CD14-positive monocyte (primary cell): Measurements from ENCODE around the gene MAMDC2. TPM values are rescaled to one million over a fixed set of nuclear protein-coding genes. Genes with fewer than 3 reads are reported as not detected.

Experiments
- DNase-seq, 3 donors: peaks; one replicate each; pipeline ENCODE4 v3.0.0-alpha.2; 2011 to 2022
- H2AFZ ChIP-seq: 2 replicates; pipeline ENCODE4 v1.6.0; 2012; ENCODE audit warnings: mild to moderate bottlenecking, low read depth, low read length, inconsistent platforms; ENCODE audit not compliant: insufficient read depth, poor library complexity, severe bottlenecking
- H3K27ac ChIP-seq, 2 donors: 1 replicate in 1 of 2; 2 replicates in 1 of 2; pipeline ENCODE4 v1.5.1; 2012 to 2013; ENCODE audit warnings: low read length in 2 of 2, control low read depth in 1 of 2, inconsistent platforms in 1 of 2, low read depth in 1 of 2, mild to moderate bottlenecking in 1 of 2
- H3K27me3 ChIP-seq, 2 donors: one replicate each; pipeline versions ENCODE4 v1.6.0 to v1.6.1; 2011 to 2013; ENCODE audit warnings: low read length in 2 of 2; ENCODE audit not compliant: control insufficient read depth in 2 of 2, insufficient read depth in 2 of 2
- H3K36me3 ChIP-seq, 2 donors: replicated peaks in 1 of 2; 1 replicate in 1 of 2; 2 replicates in 1 of 2; pipeline versions ENCODE4 v1.5.1 to v1.6.1; 2012 to 2013; ENCODE audit warnings: low read length in 2 of 2, control low read depth in 1 of 2, inconsistent platforms in 1 of 2, mild to moderate bottlenecking in 1 of 2; ENCODE audit not compliant: insufficient read depth in 2 of 2, control insufficient read depth in 1 of 2
- H3K4me1 ChIP-seq, 2 donors: 1 replicate in 1 of 2; 2 replicates in 1 of 2; pipeline versions ENCODE4 v1.5.1 to v1.6.1; 2012 to 2013; ENCODE audit warnings: low read length in 2 of 2, control low read depth in 1 of 2, inconsistent platforms in 1 of 2, mild to moderate bottlenecking in 1 of 2, moderate library complexity in 1 of 2; ENCODE audit not compliant: insufficient read depth in 2 of 2, control insufficient read depth in 1 of 2
- H3K4me2 ChIP-seq: replicated peaks from 2 replicates; pipeline ENCODE3; 2012; ENCODE audit warnings: low read length, moderate library complexity, mild to moderate bottlenecking; ENCODE audit not compliant: poor library complexity, severe bottlenecking; ENCODE audit errors: extremely low read depth
- H3K4me3 ChIP-seq, 3 experiments: fragments of 200-600 bp in 1 of 3; sonication (generic) in 1 of 3; replicated peaks in 1 of 3; 1 replicate in 2 of 3; 2 replicates in 1 of 3; pipeline ENCODE4 v1.5.1; 2011 to 2013; ENCODE audit warnings: low read length in 3 of 3, mild to moderate bottlenecking in 3 of 3, control low read depth in 2 of 3, low read depth in 2 of 3, inconsistent platforms in 1 of 3, moderate library complexity in 1 of 3
- H3K79me2 ChIP-seq: 2 replicates; pipeline ENCODE4 v1.6.0; 2012; ENCODE audit warnings: mild to moderate bottlenecking, control low read depth, inconsistent platforms, low read length, moderate library complexity; ENCODE audit not compliant: insufficient read depth
- H3K9ac ChIP-seq: 2 replicates; pipeline ENCODE4 v1.6.0; 2017; ENCODE audit warnings: low read length, mild to moderate bottlenecking; ENCODE audit not compliant: insufficient read depth, poor library complexity, severe bottlenecking
- H3K9me3 ChIP-seq, 2 donors: replicated peaks in 1 of 2; 1 replicate in 1 of 2; 2 replicates in 1 of 2; pipeline versions ENCODE4 v1.5.1 to v1.6.1; 2012 to 2013; ENCODE audit warnings: low read length in 2 of 2, control low read depth in 1 of 2; ENCODE audit not compliant: control insufficient read depth in 1 of 2, insufficient read depth in 1 of 2
- H4K20me1 ChIP-seq: 2 replicates; pipeline ENCODE4 v1.6.0; 2012; ENCODE audit warnings: mild to moderate bottlenecking, low read length, control low read depth, moderate library complexity; ENCODE audit not compliant: insufficient read depth
- H3K27ac Mint-ChIP-seq, 7 donors: one replicate each; pipeline ENCODE4 v1.8.0; 2020; ENCODE audit warnings: mild to moderate bottlenecking in 7 of 7, mixed read lengths in 7 of 7, moderate library complexity in 6 of 7, inconsistent platforms in 2 of 7
- H3K27me3 Mint-ChIP-seq, 3 donors: one replicate each; pipeline ENCODE4 v1.8.0; 2021 to 2022; ENCODE audit warnings: low read depth in 3 of 3, mild to moderate bottlenecking in 3 of 3, mixed read lengths in 3 of 3, moderate library complexity in 3 of 3, inconsistent platforms in 1 of 3
- H3K36me3 Mint-ChIP-seq, 2 donors: one replicate each; pipeline ENCODE4 v1.8.0; 2020; ENCODE audit warnings: mixed read lengths in 2 of 2, inconsistent platforms in 1 of 2, mild to moderate bottlenecking in 1 of 2
- H3K4me1 Mint-ChIP-seq: one replicate; pipeline ENCODE4 v1.8.0; 2020; ENCODE audit warnings: mild to moderate bottlenecking, mixed read lengths
- H3K4me3 Mint-ChIP-seq, 2 donors: one replicate each; pipeline ENCODE4 v1.8.0; 2020; ENCODE audit warnings: mild to moderate bottlenecking in 2 of 2, mixed read lengths in 2 of 2, moderate library complexity in 1 of 2
- H3K9me3 Mint-ChIP-seq, 7 donors: one replicate each; pipeline ENCODE4 v1.8.0; 2020 to 2022; ENCODE audit warnings: mixed read lengths in 7 of 7, mild to moderate bottlenecking in 6 of 7, moderate library complexity in 6 of 7, inconsistent platforms in 2 of 7
- WGBS: methylation state at CpG from one replicate; pipeline ENCODE4 v1.1.5; 2013; ENCODE audit warnings: missing lambda C conversion rate; ENCODE audit not compliant: insufficient coverage; 5-methylcytosine and 5-hydroxymethylcytosine counted together
- intact Hi-C, 2 donors: fragments of 100-400 bp; cut with micrococcal nuclease; formaldehyde crosslinking; loops; one replicate each; pipeline versions ENCODE4 v1.15.0 to v1.15.1; 2023
- polyA plus RNA-seq, 3 donors: library from polyadenylated mRNA; depleted of rRNA in 1 of 3; unstranded in 2 of 3; stranded (reverse) in 1 of 3; fragments of 300-500 nt in 2 of 3; fragments of >200 nt in 1 of 3; fragmentation: Illumina TruSeq in 2 of 3; gene quantifications; 1 replicate in 2 of 3; 2 replicates in 1 of 3; pipeline ENCODE4 v1.2.3, GENCODE V29; 2012 to 2021
- TF ChIP-seq, protein P1 (sequence below): fragments of 200-600 bp; IDR thresholded peaks from one replicate; pipeline ENCODE4 v1.8.0; 2022; ENCODE audit warnings: antibody characterized with exemption, mild to moderate bottlenecking

Gene MAMDC2
- polyA plus RNA-seq, 3 donors = 0.05 to 0.09 TPM; not detected in 1

DNA sequence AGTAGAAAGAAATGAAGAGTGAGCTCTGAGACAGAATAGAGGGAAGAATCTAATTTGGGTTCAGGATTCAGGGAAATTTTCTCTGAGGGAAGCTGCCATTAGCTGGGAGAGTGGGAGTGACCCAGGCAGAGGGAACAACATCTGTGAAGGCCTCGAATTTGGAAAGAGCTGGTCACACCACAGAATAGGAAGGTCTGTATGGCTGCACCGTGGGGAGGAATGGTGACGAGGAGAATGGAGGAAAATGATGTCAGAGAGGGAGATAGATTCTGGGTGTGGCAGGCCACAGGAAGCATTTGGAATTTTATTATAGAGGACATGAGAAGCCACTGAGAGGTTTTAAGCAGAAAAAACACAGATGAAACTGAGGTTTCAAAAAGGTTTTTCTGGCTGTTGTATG is 98.5 kb downstream of the MAMDC2 start:
- H3K27ac ChIP-seq = no peak overlapping the region
- no peaks in the 10 kb centered on the region for H3K79me2 ChIP-seq
- no peak overlapping the region for H3K4me3 ChIP-seq
- no peak for DNase-seq
- Mint-ChIP-seq H3K27me3 (no peaks in the 10 kb centered on the region), H3K4me3 (no peak overlapping the region), H3K36me3 (no peaks in the 10 kb centered on the region), H3K4me1 (peaks cover under 1% of the 10 kb centered on the region), H3K9me3 (no peaks in the 10 kb centered on the region), H3K27ac (no peak overlapping the region)
- H3K9me3 ChIP-seq = no peaks in the 10 kb centered on the region
- H2AFZ ChIP-seq = no peak overlapping the region
- intact Hi-C loops = no loop called here
- H4K20me1 ChIP-seq = no peaks in the 10 kb centered on the region
- H3K36me3 ChIP-seq = no peaks in the 10 kb centered on the region
- H3K27me3 ChIP-seq = no peaks in the 10 kb centered on the region
- TF ChIP-seq, protein P1, sequence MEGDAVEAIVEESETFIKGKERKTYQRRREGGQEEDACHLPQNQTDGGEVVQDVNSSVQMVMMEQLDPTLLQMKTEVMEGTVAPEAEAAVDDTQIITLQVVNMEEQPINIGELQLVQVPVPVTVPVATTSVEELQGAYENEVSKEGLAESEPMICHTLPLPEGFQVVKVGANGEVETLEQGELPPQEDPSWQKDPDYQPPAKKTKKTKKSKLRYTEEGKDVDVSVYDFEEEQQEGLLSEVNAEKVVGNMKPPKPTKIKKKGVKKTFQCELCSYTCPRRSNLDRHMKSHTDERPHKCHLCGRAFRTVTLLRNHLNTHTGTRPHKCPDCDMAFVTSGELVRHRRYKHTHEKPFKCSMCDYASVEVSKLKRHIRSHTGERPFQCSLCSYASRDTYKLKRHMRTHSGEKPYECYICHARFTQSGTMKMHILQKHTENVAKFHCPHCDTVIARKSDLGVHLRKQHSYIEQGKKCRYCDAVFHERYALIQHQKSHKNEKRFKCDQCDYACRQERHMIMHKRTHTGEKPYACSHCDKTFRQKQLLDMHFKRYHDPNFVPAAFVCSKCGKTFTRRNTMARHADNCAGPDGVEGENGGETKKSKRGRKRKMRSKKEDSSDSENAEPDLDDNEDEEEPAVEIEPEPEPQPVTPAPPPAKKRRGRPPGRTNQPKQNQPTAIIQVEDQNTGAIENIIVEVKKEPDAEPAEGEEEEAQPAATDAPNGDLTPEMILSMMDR = no peak
- 81% methylated on average over 3 of the region's 3 CpGs for WGBS
- no peak overlapping the region for H3K9ac ChIP-seq
- no peak overlapping the region for H3K4me2 ChIP-seq
- H3K4me1 ChIP-seq = no peaks in the 10 kb centered on the region

DNA sequence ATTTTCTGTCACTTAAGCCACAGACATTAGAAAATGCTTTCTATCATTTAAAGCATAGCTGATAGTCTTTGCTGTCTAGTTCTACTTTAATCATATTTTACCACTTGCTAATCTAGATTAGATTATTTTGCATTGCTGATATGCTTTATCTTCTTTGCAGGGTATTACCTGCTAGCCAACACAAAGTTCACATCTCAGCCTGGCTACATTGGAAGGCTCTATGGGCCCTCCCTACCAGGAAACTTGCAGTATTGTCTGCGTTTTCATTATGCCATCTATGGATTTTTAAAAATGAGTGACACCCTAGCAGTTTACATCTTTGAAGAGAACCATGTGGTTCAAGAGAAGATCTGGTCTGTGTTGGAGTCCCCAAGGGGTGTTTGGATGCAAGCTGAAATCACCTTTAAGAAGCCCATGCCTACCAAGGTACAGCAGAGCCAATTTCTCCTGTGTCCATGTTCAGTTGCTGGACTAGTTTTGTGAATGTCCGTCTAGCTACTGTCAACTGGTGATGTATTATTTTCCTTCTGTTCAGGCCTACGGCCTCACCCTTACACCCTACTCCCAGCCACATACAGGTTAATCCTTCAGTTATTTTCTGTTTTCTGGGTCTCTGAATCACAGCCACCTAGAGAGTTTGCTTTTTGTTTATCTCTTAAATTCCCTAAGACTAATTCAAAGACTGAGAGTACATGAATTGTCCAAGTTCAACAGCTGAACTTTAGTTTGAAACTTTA is 99.9 kb downstream of the MAMDC2 start:
- H3K27ac Mint-ChIP-seq = no peak overlapping the region

More for the DNA sequence above, 99.9 kb downstream of the MAMDC2 start:
- H3K9me3 Mint-ChIP-seq = no peaks in the 10 kb centered on the region
- no CpG with 5 or more reads among the region's 3 CpGs for WGBS
- Histone ChIP-seq H2AFZ (no peak overlapping the region), H3K9me3 (no peaks in the 10 kb centered on the region), H3K79me2 (no peaks in the 10 kb centered on the region), H3K9ac (no peak overlapping the region), H4K20me1 (no peaks in the 10 kb centered on the region), H3K27me3 (no peaks in the 10 kb centered on the region), H3K36me3 (no peaks in the 10 kb centered on the region), H3K4me1 (peaks cover 8 to 10% of the 10 kb centered on the region in 2 donors), H3K4me2 (no peak overlapping the region), H3K27ac (no peak overlapping the region), H3K4me3 (no peak overlapping the region)
- H3K36me3 Mint-ChIP-seq = no peaks in the 10 kb centered on the region
- H3K4me1 Mint-ChIP-seq = peaks cover 11% of the 10 kb centered on the region
- DNase-seq = no peak
- TF ChIP-seq, protein P1 = no peak
- intact Hi-C loops = no loop called here
- no peaks in the 10 kb centered on the region for H3K27me3 Mint-ChIP-seq
- no peak overlapping the region for H3K4me3 Mint-ChIP-seq
